Measurements from ENCODE around the gene FBXO2.
"Not testable (repeated sequence)": the region's sequence is repeated elsewhere in the genome, so short reads cannot be mapped to it uniquely, and the experiment has no call there.

FBXO2 gene

DNA sequence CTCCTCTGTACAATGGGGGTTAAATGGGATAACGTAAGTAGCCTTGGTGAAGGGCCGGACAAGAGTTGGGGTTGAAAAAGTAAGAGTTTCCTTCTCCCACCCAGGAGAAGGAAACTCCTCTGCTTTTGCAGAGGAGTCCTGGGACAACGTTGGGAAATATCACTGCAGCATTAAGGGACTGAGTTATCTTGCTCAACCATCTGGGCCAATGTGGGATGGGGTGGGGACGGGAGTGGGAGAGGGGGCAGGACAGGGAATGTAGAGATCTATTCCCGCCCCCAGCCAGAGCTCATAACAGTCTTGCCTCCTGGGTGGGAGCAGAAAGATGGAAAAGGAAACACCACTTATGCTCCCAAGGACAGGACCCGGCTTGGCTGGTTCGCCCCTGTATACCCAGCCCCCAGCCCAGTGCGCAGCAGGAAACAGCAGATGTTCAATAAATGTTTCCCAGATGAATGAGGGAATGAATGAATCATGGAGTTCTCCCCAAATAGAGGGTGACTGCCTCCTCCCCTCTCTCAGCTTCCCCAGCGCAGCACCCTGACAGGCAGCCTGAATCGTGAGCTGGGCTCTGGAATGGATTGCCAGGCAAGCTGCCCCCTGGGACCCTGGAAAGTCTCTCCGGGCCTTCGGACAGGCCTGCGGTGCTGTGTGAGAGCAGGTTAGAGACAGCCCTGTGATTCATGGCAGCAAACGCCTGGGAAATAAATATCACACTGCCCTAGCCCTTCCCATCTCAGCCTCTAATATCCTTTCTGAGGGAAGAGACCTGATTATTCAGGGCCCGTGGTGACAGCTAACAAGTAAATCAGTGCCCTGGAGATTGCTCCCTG, 24.8 kb downstream of the FBXO2 start:
- no peak for DNase-seq (ENCODE audit: low read depth)

DNA sequence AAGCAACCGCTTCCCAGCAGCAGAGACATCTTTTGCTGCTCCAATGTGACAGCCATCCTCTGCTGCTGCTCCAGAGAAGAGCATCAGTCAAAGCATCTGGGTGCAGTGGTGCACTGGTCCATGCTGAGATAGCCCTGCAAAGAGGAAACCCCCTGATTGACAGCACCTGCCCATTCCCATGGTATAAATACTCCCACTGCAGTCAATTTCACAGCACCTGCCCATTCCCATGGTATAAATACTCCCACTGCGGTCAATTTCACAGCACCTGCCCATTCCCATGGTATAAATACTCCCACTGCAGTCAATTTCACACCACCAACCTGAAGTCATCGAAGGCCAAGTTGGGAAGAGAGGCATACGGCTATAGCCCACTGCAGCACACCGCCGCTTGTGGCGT, 25.5 kb downstream of the FBXO2 start:
- no peak for DNase-seq (ENCODE audit: low read depth)

DNA sequence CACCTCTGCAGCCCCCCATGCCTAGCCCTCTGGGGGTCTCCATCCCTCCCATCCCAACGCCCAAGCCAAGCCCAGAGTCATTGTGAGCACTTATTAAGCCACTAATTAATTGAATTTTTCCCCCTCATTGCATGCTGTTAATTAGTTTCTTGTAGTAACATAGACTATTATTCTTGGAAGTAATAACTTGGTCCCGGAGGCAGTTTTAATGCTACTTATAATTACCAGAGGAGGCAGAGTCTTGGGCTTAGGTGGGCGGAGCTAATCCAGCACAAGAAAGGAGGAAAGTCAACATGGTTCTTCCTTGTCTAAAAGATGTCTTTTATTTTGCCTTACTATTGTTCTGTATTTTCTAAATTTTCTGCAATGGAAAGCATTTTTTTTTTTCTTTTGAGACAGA, 27.7 kb downstream of the FBXO2 start:
- DNase-seq (ENCODE audit: low read depth) = no peak

DNA sequence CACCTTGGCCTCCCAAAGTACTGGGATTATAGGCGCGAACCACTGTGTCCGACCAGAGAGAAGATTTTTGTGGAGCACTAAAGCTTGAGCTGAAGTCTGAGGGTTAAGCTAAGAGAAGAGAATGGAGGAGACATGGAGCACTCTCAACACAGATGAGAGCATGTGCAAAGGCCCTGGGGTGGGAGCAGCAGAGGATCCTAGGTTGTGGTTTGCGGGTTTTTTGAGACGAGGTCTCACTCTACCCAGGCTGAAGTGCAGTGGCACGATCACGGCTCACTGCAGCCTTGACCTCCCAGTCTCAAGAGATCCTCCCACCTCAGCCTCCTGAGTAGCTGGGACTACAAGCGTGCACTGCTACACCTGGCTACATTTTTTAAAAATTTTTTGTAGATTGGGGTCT, 30.5 kb downstream of the FBXO2 start:
- DNase-seq (ENCODE audit: low read depth) = no peak

DNA sequence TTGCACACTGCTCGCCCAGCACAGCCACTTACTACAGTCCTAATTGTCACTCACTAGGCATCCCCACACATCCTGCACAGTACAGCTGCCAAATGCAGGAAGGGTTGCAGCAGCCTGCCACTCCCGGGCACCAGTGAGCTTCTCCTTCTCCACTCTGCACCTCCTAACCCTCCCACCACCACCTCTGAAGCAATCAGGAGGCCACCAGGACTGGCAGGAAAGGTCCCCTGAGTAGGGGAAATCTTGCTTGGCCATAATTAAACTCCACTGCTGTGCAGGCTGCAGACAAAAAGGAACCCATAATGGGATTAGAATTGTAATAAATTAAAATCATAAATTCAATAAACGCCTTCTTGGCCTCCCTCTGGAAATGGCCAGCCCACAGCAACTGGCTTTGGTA, 31.8 kb downstream of the FBXO2 start:
- no peak for DNase-seq (ENCODE audit: low read depth)

DNA sequence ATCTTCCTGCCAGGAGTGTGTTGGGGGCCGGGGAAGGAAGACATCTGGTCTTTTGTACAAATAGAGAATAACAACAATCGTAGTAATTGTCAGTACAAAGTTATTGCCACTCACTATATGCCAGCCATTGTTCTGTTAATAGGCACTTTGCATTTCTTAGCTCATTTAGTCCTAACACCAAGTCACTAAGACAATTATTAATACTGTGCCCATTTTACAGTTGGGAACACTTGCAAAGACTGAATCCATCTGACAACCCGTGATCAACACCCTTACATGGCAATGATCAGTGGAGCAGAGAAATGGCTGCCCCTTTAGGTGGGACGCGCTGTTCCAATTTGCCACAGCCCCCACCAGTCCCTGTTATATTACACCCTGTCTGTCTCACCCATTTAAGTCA, 33.3 kb downstream of the FBXO2 start:
- no peak for DNase-seq (ENCODE audit: low read depth)

DNA sequence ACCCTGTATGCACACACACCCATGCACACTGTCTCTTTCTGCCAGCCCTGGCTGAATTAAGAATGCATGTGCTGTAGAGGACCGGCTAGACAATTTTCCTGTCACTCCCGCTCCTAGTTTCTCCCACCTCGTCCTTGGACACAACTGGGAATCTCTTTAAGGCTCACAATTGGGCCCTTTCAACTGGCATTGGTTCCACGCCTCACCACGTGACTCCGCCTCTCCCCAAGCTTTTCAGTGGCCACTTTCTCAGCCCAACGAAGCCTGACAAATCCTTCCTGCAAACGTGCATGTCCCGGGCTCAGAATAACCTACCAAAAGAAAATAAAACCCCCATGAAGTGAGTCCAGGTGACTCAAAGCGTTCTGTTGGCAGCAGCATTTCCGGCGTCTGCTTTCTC, 33.8 kb downstream of the FBXO2 start:
- no peak for DNase-seq (ENCODE audit: low read depth)

DNA sequence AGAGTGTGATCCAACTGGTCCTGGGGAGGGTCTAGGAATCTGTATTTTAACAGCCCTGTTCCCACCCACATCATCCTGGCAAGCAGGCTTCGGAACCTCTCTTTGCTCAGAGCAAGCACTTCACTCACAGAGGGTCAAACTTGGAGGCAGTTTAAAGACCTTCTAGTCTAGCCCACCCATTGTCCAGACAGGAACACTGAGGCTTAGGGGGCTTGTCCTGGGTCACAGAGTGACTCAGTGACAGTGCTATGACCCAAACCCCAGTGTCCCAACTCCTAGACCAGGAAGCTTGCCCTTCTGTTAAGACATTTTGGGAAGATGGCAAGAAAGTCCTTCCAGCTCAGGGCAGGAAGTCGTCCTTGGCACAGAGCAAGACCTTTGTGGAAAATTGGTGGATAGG, 36.5 kb downstream of the FBXO2 start:
- no peak for DNase-seq (ENCODE audit: low read depth)

DNA sequence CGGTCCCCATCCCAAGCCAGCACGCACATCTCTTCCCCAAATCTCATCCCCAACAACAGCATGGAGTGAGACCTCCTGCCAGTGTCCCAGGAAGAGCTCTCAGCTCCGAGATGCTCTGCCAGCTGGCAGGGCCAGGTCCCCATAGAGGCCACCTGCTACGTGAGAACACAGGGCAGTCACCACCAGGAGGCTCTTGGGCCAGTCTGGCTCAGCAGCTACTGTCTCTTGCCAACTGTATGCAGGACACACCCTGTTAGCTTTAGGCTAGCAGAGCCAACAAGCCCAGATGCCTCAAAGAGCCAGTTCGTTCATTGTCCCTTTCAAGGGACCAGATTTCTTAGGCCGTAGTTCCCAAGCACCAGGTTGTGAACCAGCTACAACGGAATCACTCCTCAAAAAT, 36.9 kb downstream of the FBXO2 start:
- DNase-seq (ENCODE audit: low read depth) = no peak

DNA sequence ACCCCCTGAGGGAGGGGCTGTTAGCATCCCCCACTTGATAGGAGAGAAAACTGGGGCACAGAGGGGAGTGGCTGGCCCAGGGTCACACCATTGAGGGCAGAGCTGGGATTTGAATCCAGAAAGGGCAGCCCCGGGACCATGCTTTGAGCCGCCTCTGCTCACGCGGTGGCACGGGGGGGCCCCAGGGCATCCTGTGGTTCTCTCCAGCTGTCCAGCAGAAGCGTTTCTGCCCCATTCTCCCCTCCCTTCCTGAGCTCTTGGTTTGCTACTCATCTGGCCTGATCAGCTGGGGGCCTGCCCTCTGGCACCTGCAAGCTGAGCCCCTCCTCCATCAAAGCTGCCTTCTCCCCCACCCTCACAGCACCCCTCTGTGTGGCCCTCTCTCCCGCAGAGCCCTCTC, 37.5 kb downstream of the FBXO2 start:
- DNase-seq (ENCODE audit: low read depth) = no peak

DNA sequence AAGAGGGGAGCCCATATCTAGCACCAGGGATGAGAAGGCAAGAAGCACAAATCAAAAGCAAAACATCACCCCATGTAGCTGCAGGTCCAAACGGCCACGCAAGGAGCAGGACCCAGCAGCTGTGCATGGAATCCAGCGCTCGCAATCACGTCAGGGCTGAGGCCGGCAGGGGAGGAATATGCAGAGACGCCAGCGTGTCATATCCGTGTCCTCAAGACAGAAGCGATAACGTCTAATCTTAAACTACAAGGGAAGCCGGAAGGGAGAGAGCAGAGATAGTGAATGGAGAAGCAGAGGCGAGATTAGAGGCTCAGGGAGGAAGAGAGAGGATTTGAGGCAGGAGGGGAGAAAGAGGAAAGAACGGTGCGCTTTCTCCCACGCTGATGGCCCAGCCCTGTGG, 39.1 kb downstream of the FBXO2 start:
- DNase-seq (ENCODE audit: low read depth) = no peak

DNA sequence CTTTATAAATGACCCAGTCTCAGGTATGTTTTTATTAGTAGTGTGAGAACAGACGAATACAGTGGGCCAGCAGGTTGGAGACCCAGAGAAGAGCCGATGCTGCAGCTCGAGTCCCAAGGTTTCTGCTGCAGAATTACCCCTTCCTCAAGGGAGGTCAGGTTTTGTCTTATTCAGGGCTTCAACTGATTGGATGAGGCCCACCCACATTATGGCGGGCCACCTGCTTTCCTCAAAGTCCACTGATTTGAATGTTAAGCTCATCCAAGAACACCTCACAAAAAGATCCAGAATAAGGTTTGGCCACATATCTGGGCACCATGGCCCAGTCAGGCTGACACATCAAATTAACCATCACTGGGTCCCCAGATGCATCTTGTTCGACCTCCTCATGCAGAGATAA, 40.9 kb downstream of the FBXO2 start:
- DNase-seq (ENCODE audit: low read depth) = no peak

DNA sequence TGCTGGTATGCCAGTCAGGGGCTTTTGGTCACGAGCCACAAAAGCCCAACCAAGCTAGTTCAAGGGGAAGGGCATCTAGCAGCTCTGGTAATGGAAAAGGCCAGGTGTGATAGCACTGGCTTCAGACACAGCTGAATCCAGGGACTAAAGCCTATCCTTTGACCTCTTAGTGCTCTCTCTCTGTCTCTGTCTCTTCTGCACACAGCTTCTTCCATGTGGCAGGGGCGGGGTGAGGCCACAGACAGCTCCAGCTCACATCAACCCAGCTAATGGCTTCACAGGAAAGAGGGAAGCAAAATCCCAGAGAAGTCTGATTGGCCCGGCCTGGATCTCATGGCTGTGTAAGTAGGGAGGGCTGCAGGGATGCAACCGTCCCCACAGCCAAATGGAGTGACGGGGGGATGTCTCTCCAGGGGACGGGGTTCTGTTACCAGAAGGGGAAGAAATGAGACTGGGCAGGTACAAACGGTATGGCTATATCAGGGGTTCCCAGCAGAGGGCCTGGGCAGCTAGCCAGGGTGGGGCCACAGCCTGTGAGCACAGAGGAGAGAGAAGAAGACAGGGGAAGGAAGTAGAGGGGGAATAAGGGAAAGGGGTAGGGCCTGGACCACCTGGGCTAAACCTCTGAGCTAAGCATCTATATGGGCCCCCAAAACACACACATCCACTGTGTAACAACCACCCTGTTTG, 42.4 kb downstream of the FBXO2 start:
- DNase-seq (ENCODE audit: low read depth) = no peak

DNA sequence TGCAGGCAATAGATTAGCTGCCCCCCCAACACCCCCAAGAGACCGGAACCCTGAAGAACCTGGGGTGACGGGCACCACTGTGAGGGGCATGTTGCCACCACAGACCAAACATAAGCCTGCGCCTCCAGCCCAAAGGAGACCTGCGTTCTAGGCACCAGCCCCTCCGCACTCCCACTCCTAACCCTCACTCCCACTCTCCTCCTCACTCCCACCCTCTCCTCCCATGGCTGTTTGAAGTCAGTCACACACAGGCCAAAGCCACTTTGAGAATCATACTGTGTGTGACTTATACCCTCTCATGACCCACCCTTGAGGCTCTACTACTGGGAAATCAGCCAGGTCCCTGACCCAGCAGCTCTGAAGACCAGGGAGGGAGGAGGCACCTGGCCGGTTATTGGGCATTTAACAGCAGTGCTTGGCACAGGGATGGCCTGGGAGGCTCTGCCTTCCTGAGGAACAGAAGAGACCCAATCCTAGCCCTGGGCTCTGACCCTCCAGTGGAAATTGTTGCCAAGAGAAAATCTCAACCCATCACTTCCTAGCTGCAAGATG, 43.5 kb downstream of the FBXO2 start:
- no peak for DNase-seq (ENCODE audit: low read depth)

DNA sequence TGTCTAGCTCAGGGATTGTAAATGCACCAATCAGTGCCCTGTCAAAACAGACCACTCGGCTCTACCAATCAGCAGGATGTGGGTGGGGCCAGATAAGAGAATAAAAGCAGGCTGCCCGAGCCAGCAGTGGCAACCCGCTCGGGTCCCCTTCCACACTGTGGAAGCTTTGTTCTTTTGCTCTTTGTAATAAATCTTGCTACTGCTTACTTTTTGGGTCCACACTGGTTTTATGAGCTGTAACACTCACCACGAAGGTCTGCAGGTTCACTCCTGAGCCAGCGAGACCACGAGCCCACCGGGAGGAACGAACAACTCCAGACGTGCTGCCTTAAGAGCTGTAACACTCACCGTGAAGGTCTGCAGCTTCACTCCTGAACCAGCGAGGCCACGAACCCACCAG, 44.9 kb downstream of the FBXO2 start:
- DNase-seq (ENCODE audit: low read depth) = not testable (repeated sequence)

DNA sequence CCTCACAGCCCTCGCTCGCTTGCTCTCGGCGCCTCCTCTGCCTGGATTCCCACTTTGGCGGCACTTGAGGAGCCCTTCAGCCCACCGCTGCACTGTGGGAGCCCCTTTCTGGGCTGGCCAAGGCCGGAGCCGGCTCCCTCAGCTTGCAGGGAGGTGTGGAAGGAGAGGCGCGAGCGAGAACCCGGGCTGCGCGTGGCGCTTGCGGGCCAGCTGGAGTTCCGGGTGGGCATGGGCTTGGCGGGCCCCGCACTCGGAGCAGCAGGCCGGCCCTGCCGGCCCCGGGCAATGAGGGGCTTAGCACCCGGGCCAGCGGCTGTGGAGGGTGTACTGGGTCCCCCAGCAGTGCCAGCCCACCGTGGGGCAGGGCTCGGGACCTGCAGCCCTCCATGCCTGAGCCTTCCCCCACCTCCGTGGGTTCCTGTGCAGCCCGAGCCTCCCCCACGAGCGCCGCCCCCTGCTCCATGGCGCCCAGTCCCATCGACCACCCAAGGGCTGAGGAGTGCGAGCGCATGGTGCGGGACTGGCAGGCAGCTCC, 45.6 kb downstream of the FBXO2 start:
- not testable (repeated sequence) for DNase-seq (ENCODE audit: low read depth)

DNA sequence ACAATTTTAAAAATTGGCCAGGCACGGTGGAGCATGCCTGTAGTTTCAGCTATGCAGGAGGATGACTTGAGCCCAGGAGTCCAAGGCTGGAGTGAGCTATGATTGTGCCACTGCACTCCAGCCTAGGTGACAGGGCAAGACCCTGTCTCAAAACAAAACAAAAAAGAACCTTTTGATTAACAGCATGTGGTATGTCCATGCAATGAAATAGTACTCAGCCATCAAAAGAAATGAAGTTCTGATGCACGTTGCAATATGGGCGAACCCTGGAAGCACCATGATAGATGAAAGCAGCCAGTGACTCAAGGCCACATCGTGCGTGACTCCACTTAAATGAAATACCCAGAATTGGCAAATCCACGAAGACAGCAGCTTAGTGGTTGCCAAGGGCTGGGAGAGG, 47.5 kb downstream of the FBXO2 start:
- no peak for DNase-seq (ENCODE audit: low read depth)

DNA sequence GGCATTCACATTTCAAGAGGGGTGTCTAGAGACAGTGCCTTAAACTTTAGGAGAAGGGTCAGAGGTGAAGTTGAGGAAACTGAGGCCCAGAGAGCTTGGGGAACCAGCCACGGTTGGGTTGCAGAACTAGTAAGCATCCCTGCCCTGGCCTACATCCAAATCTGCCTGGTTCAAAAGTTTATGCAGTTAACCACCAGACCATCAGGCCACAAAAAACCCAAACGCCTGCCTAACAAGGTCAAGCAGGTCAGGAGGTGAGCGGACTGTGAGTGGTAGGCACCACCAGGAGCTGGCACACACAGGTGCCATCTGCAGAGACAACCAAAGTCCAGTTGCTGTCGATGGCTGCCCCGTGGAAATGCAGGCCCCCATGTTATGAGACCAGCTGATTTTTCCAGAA, 51.2 kb downstream of the FBXO2 start:
- no peak for DNase-seq (ENCODE audit: low read depth)

DNA sequence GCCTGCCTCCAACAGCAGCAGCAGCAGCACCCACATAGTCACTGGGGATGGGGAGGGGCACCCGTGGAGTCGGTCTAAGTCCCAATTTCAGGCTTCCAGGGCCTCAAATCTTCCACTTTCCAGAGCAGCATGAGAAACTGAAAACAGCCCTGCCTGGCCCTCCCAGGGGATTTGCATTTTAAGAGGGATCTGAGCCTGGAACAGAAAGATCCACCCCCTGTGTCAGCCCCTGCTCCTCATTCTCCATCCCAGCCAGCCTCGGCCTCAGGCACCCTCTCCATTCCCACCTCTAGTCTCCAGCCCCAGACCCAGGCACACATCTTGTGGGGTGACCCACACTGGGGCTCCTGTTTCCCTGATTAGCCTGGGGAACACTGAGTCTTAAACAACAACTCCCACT, 51.8 kb downstream of the FBXO2 start:
- no peak for DNase-seq (ENCODE audit: low read depth)

DNA sequence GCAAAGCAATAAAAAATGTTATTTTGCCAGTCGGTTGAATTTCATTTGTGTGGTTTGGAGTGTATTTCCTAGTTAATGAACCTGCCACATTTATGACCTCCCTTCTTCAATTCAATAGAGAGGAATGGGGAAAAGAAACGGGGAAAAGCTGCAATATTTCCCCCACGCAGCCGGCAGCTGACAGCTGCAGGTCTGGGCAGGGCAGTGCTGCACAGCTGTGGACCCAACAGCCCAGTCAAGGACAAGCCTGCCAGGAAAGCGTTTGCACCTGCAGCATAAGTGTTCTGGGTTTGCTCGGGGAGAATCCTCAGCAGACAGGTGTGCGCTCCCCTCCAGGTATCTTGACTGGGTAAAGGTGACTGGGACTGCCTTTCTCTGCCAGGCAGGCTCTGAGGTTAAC, 53.4 kb downstream of the FBXO2 start:
- no peak for DNase-seq (ENCODE audit: low read depth)

DNA sequence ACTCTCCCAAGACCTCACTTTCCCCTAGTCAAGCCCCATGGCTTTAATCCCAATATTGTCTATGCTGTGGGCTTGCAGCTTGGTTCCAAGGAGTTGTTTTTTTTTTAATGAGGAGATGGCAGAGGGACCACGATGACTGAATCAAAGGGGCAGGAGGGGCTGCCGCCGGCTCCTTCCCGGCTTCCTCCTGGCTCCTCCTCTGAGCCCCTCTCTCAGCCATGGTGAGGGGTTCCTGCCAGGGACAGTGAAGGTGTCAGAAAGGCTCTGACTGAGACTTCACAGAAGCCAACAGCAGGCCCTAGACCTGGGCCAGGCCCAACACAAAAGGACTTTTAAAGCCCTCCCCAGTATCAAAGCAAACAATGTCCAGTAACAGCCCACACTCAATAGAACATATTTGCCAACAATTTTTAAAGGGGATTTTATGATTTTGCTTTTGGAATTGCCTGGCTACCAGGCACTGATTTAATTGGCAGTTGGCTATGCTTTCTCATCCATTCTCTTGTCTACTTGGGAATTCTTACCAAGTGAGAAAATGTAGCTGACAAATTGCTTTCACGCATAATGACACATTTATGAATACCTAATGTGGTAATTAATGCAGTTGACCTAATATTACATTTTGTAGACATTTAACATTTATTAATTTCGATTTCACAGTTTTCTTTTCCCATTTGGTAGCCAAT, 54.2 kb downstream of the FBXO2 start:
- no peak for DNase-seq (ENCODE audit: low read depth)

DNA sequence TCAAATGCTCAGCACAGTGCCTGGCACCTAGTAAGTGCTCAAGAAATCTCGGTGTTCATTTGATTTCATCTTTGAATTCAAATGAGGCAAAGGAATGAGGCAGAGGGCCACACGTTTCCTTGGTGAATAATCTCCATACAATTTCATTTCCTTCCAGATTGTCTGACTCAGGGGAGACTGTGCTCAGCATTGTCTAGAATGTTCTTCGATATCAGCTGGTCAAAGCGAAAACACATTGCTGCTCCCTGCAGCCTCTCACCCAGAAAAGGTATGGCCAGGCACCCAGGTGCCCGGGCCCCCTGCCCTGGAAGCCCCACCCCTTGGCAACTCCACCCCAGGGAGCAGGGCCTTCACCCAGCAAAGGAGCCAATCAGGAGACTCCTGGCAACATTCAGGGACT, 55.8 kb downstream of the FBXO2 start:
- DNase-seq (ENCODE audit: low read depth) = no peak

Measured in activated T-cell treated with anti-CD3 and anti-CD28 coated beads for 48 hours (primary cell).